ENCODE results near the gene STX7.

The STX7 gene

DNA sequence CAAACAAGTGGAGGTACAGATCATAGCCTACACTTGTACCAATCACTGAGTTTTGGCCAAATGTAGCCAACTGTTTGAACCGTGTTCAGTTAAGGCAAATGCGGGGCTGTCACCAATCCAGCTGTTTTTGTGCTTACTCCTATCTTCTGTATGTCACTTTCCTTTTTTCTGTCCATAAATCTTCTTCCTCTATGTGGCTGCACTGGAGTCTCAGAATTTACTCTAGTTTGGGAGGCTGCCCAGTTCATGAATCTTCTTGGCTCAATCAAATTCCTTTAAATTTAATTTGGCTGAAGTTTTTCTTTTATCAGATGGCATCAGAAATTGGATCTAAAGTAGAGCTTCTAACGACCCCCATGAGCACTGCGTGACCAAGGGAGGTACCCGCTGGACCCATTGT, 11.7 kb upstream of the STX7 start:
- no peak for DNase-seq (ENCODE audit: low read depth)
- TF ChIP-seq, protein P1, sequence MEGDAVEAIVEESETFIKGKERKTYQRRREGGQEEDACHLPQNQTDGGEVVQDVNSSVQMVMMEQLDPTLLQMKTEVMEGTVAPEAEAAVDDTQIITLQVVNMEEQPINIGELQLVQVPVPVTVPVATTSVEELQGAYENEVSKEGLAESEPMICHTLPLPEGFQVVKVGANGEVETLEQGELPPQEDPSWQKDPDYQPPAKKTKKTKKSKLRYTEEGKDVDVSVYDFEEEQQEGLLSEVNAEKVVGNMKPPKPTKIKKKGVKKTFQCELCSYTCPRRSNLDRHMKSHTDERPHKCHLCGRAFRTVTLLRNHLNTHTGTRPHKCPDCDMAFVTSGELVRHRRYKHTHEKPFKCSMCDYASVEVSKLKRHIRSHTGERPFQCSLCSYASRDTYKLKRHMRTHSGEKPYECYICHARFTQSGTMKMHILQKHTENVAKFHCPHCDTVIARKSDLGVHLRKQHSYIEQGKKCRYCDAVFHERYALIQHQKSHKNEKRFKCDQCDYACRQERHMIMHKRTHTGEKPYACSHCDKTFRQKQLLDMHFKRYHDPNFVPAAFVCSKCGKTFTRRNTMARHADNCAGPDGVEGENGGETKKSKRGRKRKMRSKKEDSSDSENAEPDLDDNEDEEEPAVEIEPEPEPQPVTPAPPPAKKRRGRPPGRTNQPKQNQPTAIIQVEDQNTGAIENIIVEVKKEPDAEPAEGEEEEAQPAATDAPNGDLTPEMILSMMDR (IDR thresholded peaks at IDR 0.05; ENCODE audit: control insufficient read depth, extremely low read depth, insufficient read depth) = no peak
- H3K4me3 ChIP-seq (ENCODE audit: low read depth, low read length) = no peak overlapping the region

DNA sequence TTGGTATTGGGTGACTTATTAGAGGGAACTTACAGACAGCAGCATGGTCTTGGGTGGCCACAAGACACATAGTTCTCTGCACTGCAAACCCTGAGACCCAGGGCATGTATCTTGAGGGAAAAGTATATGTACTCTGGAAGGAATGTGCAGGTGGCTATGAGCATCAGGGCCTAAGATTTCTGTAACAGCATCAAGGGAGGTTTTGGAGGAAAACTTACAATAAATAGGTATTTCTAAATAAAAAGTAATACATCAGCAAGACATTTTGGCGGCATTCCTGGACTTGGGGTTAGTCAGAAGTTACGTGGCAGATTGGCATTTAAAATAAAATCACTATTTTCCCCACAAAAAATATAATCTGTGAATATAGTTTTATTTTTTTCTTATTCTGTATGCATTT, 8.0 kb upstream of the STX7 start:
- TF ChIP-seq, protein P1 (IDR thresholded peaks at IDR 0.05; ENCODE audit: control insufficient read depth, extremely low read depth, insufficient read depth) = no peak
- no peak for DNase-seq (ENCODE audit: low read depth)
- no peak overlapping the region for H3K4me3 ChIP-seq (ENCODE audit: low read depth, low read length)

DNA sequence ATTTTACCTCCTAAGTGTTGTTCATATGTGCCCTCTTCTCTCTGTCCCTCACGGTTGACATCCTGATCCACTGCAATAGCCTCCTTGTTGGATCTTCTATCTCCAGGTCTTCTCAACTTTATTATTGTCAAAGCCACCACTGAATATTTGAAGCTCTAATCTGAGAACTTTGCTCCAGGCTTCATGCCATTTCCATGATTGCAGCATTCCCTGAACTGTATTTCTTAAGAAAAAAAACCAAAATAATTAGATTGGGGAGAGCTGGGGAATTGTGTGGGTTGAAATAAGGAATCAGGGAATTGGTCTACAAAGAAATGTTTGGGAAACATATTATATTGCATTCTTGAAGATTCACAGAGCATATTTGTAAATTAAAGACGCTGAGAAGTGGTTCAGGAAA, 2.5 kb upstream of the STX7 start:
- no peak for DNase-seq (ENCODE audit: low read depth)
- TF ChIP-seq, protein P1 (IDR thresholded peaks at IDR 0.05; ENCODE audit: control insufficient read depth, extremely low read depth, insufficient read depth) = no peak
- H3K4me3 ChIP-seq (ENCODE audit: low read depth, low read length) = no peak overlapping the region

DNA sequence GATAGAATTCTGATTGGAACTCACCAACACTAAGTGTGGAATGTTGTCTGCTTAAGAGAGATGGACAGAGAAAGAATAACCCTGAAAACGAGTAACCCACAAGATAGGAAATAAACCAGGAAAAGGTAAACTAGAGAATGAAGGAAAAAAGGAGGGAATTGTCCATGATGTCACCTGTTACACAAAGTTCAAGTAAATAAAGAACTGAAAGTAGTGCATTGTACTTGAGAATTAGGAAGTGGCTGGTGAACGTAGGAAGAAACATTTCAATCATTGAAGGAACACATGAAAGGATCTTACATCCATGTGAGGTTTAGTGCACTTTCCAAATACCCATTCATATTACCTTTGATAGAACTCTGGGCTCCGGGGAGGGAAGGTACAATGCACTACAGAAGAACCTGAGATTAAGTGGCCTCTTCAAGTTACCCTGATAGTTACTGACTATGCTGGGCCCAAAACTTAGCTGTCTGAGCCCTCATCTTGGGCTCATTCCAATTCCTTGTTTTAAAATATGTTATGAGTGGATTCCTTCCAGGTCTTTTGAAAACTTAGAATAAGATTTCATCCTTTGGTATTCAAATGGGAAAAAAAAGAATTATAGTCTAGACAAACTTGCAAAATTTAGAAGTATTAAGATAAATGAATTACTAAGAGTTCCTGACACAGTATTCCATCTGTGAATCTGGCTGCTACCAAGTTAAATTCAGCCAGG, 1.1 kb upstream of the STX7 start:
- H3K4me3 ChIP-seq (ENCODE audit: low read depth, low read length) = peak overlapping the region; percentile 65
- TF ChIP-seq, protein P1 (IDR thresholded peaks at IDR 0.05; ENCODE audit: control insufficient read depth, extremely low read depth, insufficient read depth) = no peak
- DNase-seq (ENCODE audit: low read depth) = no peak

DNA sequence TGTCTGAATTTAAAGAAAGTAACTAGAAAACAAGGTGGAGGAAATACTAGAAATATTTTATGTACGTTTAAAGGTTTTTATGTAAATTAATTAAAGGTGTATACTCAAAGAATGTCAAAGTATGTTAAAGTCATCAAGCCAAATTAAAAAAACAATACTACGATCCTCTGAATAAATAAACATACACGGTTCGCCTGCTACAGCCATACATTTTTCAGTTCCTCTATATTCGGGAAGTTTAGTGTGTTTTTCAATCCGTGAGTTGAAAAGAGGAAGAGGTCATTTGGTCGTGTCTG, 626 bp downstream of the STX7 start:
- TF ChIP-seq, protein P1 (IDR thresholded peaks at IDR 0.05; ENCODE audit: control insufficient read depth, extremely low read depth, insufficient read depth) = no peak
- H3K4me3 ChIP-seq (ENCODE audit: low read depth, low read length) = peak overlapping the region; percentile 65
- no peak for DNase-seq (ENCODE audit: low read depth)

DNA sequence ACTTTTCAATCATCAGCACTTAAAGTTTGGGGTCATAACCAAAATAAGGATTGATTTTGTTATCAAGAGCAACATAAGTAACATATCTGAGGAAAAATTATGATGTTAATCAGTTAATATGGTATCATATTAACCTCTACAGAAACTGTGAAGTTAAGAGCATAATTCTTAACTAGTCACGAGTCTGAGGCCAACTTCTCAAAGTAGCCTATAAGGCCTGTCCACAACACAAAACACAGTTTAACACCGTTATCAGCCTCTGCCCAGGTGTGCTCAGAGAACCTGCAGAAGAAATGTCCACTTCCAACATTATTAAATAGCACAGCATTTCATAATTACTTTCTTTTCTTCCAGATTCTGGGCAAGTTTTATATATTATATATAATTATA, 1.1 kb downstream of the STX7 start:
- TF ChIP-seq, protein P1 (IDR thresholded peaks at IDR 0.05; ENCODE audit: control insufficient read depth, extremely low read depth, insufficient read depth) = no peak
- DNase-seq (ENCODE audit: low read depth) = no peak
- peak overlapping the region; percentile 65; the same call in 1 of the 2 replicates for H3K4me3 ChIP-seq (ENCODE audit: low read depth, low read length)

DNA sequence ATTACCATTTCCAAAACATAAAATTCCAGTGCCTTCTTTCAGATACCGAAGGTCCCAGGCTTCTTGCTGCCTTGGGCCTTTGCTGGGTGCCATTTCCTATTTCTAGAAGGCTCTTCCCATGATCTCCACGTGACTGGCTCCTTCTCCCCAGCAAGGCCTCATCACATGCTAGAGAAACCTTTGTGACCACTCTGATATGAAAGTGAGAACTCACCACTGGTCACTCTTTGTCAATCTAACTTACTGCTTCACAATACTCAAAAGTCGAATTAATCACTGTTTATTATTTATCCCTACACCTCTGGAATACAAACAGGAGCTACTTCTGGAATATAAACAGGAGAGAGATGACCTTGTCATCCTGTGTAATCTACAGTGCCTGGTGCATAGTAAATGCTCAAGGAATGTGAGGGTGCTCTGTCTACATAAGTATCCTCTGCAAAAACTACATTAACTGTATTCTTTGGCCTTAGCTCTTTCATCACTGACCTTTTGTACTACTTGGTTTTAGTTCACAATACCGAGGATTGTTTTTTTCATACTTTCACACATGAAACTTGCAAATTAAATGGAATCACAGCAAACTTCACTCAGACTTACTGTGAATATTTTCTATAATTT, 1.6 kb downstream of the STX7 start:
- TF ChIP-seq, protein P1 (IDR thresholded peaks at IDR 0.05; ENCODE audit: control insufficient read depth, extremely low read depth, insufficient read depth) = no peak
- no peak overlapping the region for H3K4me3 ChIP-seq (ENCODE audit: low read depth, low read length)
- no peak for DNase-seq (ENCODE audit: low read depth)
